Liver (tissue), 3 donors: ENCODE measurements around the gene EXOC3L1.

Source experiments
- ATF3 ChIP-seq: IDR thresholded peaks from 2 replicates; pipeline ENCODE4 v1.6.1; 2016; ENCODE audit warnings: antibody characterized with exemption
- CTCF ChIP-seq: fragments of 150-350 bp; IDR thresholded peaks from 2 replicates; pipeline ENCODE4 v1.5.1; 2017; ENCODE audit warnings: improper control_type of control experiment, low read depth, low read length; ENCODE audit not compliant: missing input control
- EGR1 ChIP-seq, 2 donors: IDR thresholded peaks; 2 replicates each; pipeline ENCODE4 v1.6.1; 2016 to 2018; ENCODE audit warnings: antibody characterized with exemption in 2 of 2, low read depth in 2 of 2
- GABPA ChIP-seq, 2 donors: IDR thresholded peaks in 1 of 2; conservative IDR thresholded peaks in 1 of 2; 2 replicates each; pipeline ENCODE4 v1.6.1; 2016; ENCODE audit warnings: antibody characterized with exemption in 2 of 2, mild to moderate bottlenecking in 1 of 2, moderate library complexity in 1 of 2
- HNF4G ChIP-seq: IDR thresholded peaks from 2 replicates; pipeline ENCODE4 v1.6.1; 2016; ENCODE audit warnings: antibody characterized with exemption
- MAX ChIP-seq: IDR thresholded peaks from 2 replicates; pipeline ENCODE4 v1.6.1; 2016; ENCODE audit warnings: antibody characterized with exemption
- RAD21 ChIP-seq, 2 donors: IDR thresholded peaks; 2 replicates each; pipeline ENCODE4 v1.6.1; 2016; ENCODE audit warnings: antibody characterized with exemption in 2 of 2, mild to moderate bottlenecking in 2 of 2
- REST ChIP-seq: IDR thresholded peaks from 2 replicates; pipeline ENCODE4 v1.6.1; 2016; ENCODE audit warnings: antibody characterized with exemption, mild to moderate bottlenecking
- SP1 ChIP-seq: IDR thresholded peaks from 2 replicates; pipeline ENCODE4 v1.6.1; 2018; ENCODE audit warnings: antibody characterized with exemption, mild to moderate bottlenecking
- TAF1 ChIP-seq: conservative IDR thresholded peaks from 2 replicates; pipeline ENCODE4 v1.6.1; 2016; ENCODE audit warnings: antibody characterized with exemption, mild to moderate bottlenecking
- YY1 ChIP-seq: IDR thresholded peaks from 2 replicates; pipeline ENCODE4 v1.6.1; 2016; ENCODE audit warnings: antibody characterized with exemption, mild to moderate bottlenecking
- ZBTB33 ChIP-seq: IDR thresholded peaks from 2 replicates; pipeline ENCODE4 v1.6.1; 2016; ENCODE audit warnings: antibody characterized with exemption
- donor health status: healthy.
- donor health status: healthy.

GRCh38 chr16:67194260-67194659, 4.3 kb upstream of the EXOC3L1 start:
- TF ChIP-seq YY1 (no peak), CTCF (no peak), ZBTB33 (no peak), GABPA (IDR thresholded peaks at IDR 0.05 in 1 of 2, conservative IDR thresholded peaks at IDR 0.05 in 1 of 2) (no peak), REST (no peak), HNF4G (no peak), TAF1 (no peak), ATF3 (no peak), MAX (no peak), SP1 (no peak), RAD21 (IDR thresholded peaks at IDR 0.05) (no peak), EGR1 (IDR thresholded peaks at IDR 0.05; ENCODE audit: low read depth in 2 of 2) (no peak)
